Smooth muscle cell (in vitro differentiated cells): Measurements from ENCODE around the gene CARD11. TPM values are rescaled to one million over a fixed set of nuclear protein-coding genes. Genes with fewer than 3 reads are reported as not detected.

ENCODE experiments used
- DNase-seq: peaks from one replicate; lab custom pipeline; 2025; ENCODE audit not compliant: unreplicated experiment; lab: John Stamatoyannopoulos, UW
- H2AFZ ChIP-seq: fragments of 200-600 bp; sonication (generic); 2 replicates; pipeline ENCODE4 v1.6.0; 2016; ENCODE audit warnings: antibody characterized with exemption, low read depth, mild to moderate bottlenecking
- H3F3A ChIP-seq: fragments of 200-600 bp; sonication (generic); 2 replicates; pipeline ENCODE4 v1.6.0; 2017; ENCODE audit warnings: antibody characterized with exemption, low read depth
- H3K27ac ChIP-seq: fragments of 200-600 bp; sonication (generic); 2 replicates; pipeline ENCODE4 v1.5.1; 2016; ENCODE audit warnings: low read depth, mild to moderate bottlenecking
- H3K27me3 ChIP-seq: fragments of 200-600 bp; sonication (generic); 2 replicates; pipeline ENCODE4 v1.6.1; 2016; ENCODE audit warnings: low read depth, mild to moderate bottlenecking
- H3K36me3 ChIP-seq: fragments of 200-600 bp; sonication (generic); 2 replicates; pipeline ENCODE4 v1.5.1; 2016; ENCODE audit warnings: low read depth
- H3K4me1 ChIP-seq: fragments of 200-600 bp; sonication (generic); 2 replicates; pipeline ENCODE4 v1.5.1; 2016; ENCODE audit warnings: low read depth
- H3K4me2 ChIP-seq: fragments of 200-600 bp; sonication (generic); 2 replicates; pipeline ENCODE4 v1.6.0; 2016; ENCODE audit warnings: mild to moderate bottlenecking
- H3K4me3 ChIP-seq: fragments of 200-600 bp; sonication (generic); 2 replicates; pipeline ENCODE4 v1.5.1; 2016; ENCODE audit warnings: mild to moderate bottlenecking
- H3K79me2 ChIP-seq: fragments of 200-600 bp; sonication (generic); 2 replicates; pipeline ENCODE4 v1.6.0; 2016; ENCODE audit warnings: low read depth, mild to moderate bottlenecking
- H3K9ac ChIP-seq: fragments of 200-600 bp; sonication (generic); 2 replicates; pipeline ENCODE4 v1.6.0; 2016; ENCODE audit warnings: low read depth
- H3K9me3 ChIP-seq: fragments of 200-600 bp; sonication (generic); replicated peaks from 2 replicates; pipeline ENCODE4 v1.5.1; 2016; ENCODE audit warnings: low read depth
- H4K20me1 ChIP-seq: fragments of 200-600 bp; sonication (generic); 2 replicates; pipeline ENCODE4 v1.6.0; 2016; ENCODE audit warnings: low read depth
- CTCF ChIP-seq: fragments of 200-600 bp; sonication (generic); IDR thresholded peaks from 2 replicates; pipeline ENCODE4 v1.5.1; 2017; ENCODE audit warnings: borderline replicate concordance, mild to moderate bottlenecking, antibody characterized with exemption; ENCODE audit not compliant: insufficient read depth, poor library complexity, severe bottlenecking
- WGBS: methylation state at CpG from one replicate; pipeline ENCODE4 v1.1.7; 2016; ENCODE audit warnings: low lambda C conversion rate; 5-methylcytosine and 5-hydroxymethylcytosine counted together
- polyA plus RNA-seq: library from polyadenylated mRNA; unstranded; fragments of >200 nt; fragmentation: Nextera tagmentation; extraction: Ambion mirVana; gene quantifications from 2 replicates; pipeline ENCODE4 v1.2.1, GENCODE V29; 2016
- total RNA-seq: library from RNA; depleted of rRNA; stranded (reverse); fragments of >200 nt; gene quantifications from 2 replicates; pipeline ENCODE4 v1.2.3, GENCODE V29; 2014

Gene CARD11
- total and polyA plus RNA-seq, 2 experiments from 2014 or later: 1.3 to 2.4 TPM

- 97% methylated on average over 11 of the region's 11 CpGs for WGBS
- Histone ChIP-seq H3K27me3 (no peaks in the 10 kb centered on the region), H4K20me1 (no peaks in the 10 kb centered on the region), H3K4me1 (peaks cover 5% of the 10 kb centered on the region), H2AFZ (no peak overlapping the region), H3K9me3 (no peaks in the 10 kb centered on the region), H3K4me3 (no peak overlapping the region), H3K4me2 (no peak overlapping the region), H3K79me2 (no peaks in the 10 kb centered on the region), H3K27ac (no peak overlapping the region), H3K9ac (no peak overlapping the region), H3K36me3 (no peaks in the 10 kb centered on the region), H3F3A (no peaks in the 10 kb centered on the region)
- no peak for DNase-seq
- no peak for TF ChIP-seq CTCF
Observed at GRCh38 chr7:2982401-2982800, 61.3 kb downstream of the CARD11 start.

GRCh38 chr7:2981103-2981480 is 62.6 kb downstream of the CARD11 start:
- no peaks in the 10 kb centered on the region for H4K20me1 ChIP-seq
- 95% methylated on average over 8 of the region's 8 CpGs for WGBS
- no peaks in the 10 kb centered on the region for H3K79me2 ChIP-seq
- H3F3A ChIP-seq: no peaks in the 10 kb centered on the region
- no peak overlapping the region for H3K4me2 ChIP-seq
- TF ChIP-seq CTCF: no peak
- no peak overlapping the region for H3K27ac ChIP-seq
- H3K4me1 ChIP-seq: peaks cover 5% of the 10 kb centered on the region
- no peaks in the 10 kb centered on the region for H3K36me3 ChIP-seq
- H2AFZ ChIP-seq: no peak overlapping the region
- no peak overlapping the region for H3K9ac ChIP-seq
- no peak overlapping the region for H3K4me3 ChIP-seq
- no peak for DNase-seq
- no peaks in the 10 kb centered on the region for H3K9me3 ChIP-seq
- H3K27me3 ChIP-seq: no peaks in the 10 kb centered on the region

- peaks cover 5% of the 10 kb centered on the region for H3K4me1 ChIP-seq
- DNase-seq: no peak
- H3F3A ChIP-seq: no peaks in the 10 kb centered on the region
- H2AFZ ChIP-seq: no peak overlapping the region
- no peak overlapping the region for H3K4me2 ChIP-seq
- H3K36me3 ChIP-seq: no peaks in the 10 kb centered on the region
- no peaks in the 10 kb centered on the region for H3K79me2 ChIP-seq
- no peak overlapping the region for H3K9ac ChIP-seq
- 94% methylated on average over 27 of the region's 27 CpGs for WGBS
- no peaks in the 10 kb centered on the region for H3K27me3 ChIP-seq
- no peaks in the 10 kb centered on the region for H4K20me1 ChIP-seq
- no peak overlapping the region for H3K27ac ChIP-seq
- H3K9me3 ChIP-seq: no peaks in the 10 kb centered on the region
- TF ChIP-seq CTCF: no peak
- no peak overlapping the region for H3K4me3 ChIP-seq
Observed at GRCh38 chr7:2980401-2981102, 63.1 kb downstream of the CARD11 start.

- H2AFZ ChIP-seq: no peak overlapping the region
- no peak overlapping the region for H3K4me3 ChIP-seq
- H4K20me1 ChIP-seq: no peaks in the 10 kb centered on the region
- H3K36me3 ChIP-seq: no peaks in the 10 kb centered on the region
- H3K9ac ChIP-seq: no peak overlapping the region
- no peak overlapping the region for H3K4me2 ChIP-seq
- no peaks in the 10 kb centered on the region for H3K27me3 ChIP-seq
- no peak for TF ChIP-seq CTCF
- H3K9me3 ChIP-seq: no peaks in the 10 kb centered on the region
- H3K4me1 ChIP-seq: peaks cover 5% of the 10 kb centered on the region
- WGBS: 94% methylated on average over 13 of the region's 13 CpGs
- H3F3A ChIP-seq: no peaks in the 10 kb centered on the region
- no peak overlapping the region for H3K27ac ChIP-seq
- no peaks in the 10 kb centered on the region for H3K79me2 ChIP-seq
- no peak for DNase-seq
Observed at GRCh38 chr7:2979951-2980350, 63.7 kb downstream of the CARD11 start.
